ENCODE results near the gene CAMK1D.

The CAMK1D gene

GRCh38 chr10:12566161-12567115, 217.1 kb downstream of the CAMK1D start:
- Histone ChIP-seq H3K4me3 (peak overlapping the region; percentile 25), H3K27ac (peak overlapping the region in 1 of 2 donors; percentile 32)
- TF ChIP-seq CTCF (IDR thresholded peaks at IDR 0.05) = no peak
- peak; percentile 55 for DNase-seq (ENCODE audit: low spot score)

DNA sequence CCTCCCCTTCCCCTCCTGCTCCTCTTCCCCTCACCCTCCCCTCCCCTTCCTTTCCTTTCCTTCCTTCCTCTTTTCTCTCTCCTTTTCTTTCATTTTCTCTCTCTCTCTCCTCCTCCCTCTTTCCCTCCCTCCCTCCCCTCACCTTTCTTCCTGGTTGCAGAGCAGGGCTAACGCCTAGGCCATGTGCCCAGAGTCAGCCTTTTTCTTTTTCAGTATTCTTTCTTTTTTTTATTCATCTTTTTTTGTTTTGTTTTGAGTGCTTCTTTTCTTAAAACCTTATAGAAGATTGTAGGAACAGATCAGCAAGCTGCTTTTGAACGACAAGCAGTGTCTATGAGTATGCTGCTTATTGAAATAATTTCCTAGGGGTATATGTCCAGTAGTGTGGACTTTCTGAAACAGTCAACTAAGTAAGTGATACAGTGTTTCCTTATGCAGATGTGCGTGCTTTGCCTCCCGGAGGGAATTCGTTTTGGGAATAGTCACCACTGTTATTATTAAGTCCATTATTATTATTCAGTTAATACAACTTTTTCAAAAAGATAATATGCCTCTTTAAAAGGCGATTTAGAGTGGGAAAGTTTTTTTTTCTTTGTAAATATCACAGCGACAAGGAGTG, 219.2 kb downstream of the CAMK1D start:
- no peak for TF ChIP-seq CTCF (IDR thresholded peaks at IDR 0.05)
- H3K4me3 ChIP-seq = no peak overlapping the region
- DNase-seq (ENCODE audit: low spot score) = no peak
- H3K27ac ChIP-seq = no peak overlapping the region

DNA sequence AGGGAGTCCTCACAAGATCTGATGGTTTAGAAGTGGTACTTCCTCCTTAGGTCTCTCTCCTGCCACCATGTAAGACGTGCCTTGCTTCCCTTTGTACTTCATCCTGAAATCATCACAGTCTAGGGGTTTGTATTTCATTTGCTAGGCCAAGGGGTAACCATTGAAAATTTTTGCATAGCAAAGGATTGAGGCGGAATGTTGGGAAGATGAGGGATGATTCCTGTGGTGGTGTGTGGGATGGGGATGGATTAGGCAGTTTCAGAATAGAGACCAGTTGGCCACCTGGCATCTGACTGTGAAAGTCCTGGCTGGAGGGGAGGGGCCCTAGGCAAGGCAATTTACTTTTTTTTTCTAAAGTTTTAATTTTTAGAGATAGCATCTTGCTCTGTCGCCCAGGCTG, 222.9 kb downstream of the CAMK1D start:
- Histone ChIP-seq H3K4me3 (no peak overlapping the region), H3K27ac (no peak overlapping the region)
- TF ChIP-seq CTCF (IDR thresholded peaks at IDR 0.05) = no peak
- no peak for DNase-seq (ENCODE audit: low spot score)

- Histone ChIP-seq H3K4me3 (no peak overlapping the region), H3K27ac (no peak overlapping the region)
- DNase-seq (ENCODE audit: low spot score) = no peak
- TF ChIP-seq CTCF (IDR thresholded peaks at IDR 0.05) = no peak
These were observed 228.3 kb downstream of the CAMK1D start for GRCh38 chr10:12577610-12578009.

- no peak for TF ChIP-seq CTCF (IDR thresholded peaks at IDR 0.05)
- H3K4me3 ChIP-seq = peak overlapping the region; percentile 6
- H3K27ac ChIP-seq = peak overlapping the region; percentile 52 to 76
- peak; percentile 78 for DNase-seq (ENCODE audit: low spot score)
These were observed 230.9 kb downstream of the CAMK1D start for GRCh38 chr10:12579954-12580858.

GRCh38 chr10:12583891-12584595, 234.7 kb downstream of the CAMK1D start:
- TF ChIP-seq CTCF (IDR thresholded peaks at IDR 0.05) = no peak
- no peak overlapping the region for H3K4me3 ChIP-seq
- no peak overlapping the region for H3K27ac ChIP-seq
- DNase-seq (ENCODE audit: low spot score) = no peak
